ENCODE results near the gene RNU7-1. TPM values are rescaled to one million over a fixed set of nuclear protein-coding genes. Genes with fewer than 3 reads are reported as not detected.

Gene RNU7-1
- total and polyA plus RNA-seq, 10 of the 15 experiments (the other 5 are each of a cell fraction or from before 2014, with no cell fraction given), result not detected

DNA sequence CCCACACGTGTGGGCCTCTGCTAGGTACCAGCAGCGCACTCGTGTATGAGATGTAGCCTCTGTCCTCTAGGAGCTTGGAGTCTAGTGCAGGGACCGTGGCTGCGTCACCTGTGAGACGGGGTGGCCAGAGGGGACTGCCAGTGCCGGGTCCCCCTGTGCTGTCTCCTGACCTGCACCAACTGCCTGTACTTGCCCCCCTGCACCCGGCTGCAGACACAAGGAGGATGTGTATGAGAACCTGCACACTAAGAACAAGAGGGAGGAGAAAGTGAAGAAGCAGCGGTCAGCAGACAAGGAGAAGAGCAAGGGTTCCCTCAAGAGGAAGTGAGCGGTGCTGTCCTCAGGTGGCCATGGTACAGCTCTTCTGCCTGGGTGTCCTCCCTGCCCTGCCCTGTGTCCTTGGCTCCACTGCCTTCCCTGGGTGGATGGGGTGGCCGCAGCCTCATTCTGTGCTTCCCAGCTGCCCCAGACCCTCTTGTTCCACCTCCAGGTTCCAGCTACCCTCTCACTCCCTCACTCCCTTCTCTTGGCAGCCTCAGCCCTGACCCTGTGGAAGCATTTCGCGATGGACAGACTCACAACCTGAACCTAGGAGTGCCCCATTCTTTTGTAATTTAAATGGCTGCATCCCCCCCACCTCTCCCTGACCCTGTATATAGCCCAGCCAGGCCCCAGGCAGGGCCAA lies 17.1 kb downstream of the RNU7-1 start:
- DNase-seq (ENCODE audit: low read depth, low spot score) (no peak), FAIRE-seq (peak; percentile 98), ATAC-seq (peak; percentile 34)
- in situ Hi-C loops (cut with MboI) (loop anchor here (5.0 to 25.0 kb wide), 2 partner anchors 152 to 1677 kb away; no protein-coding TSS in a partner anchor), intact Hi-C loops (cut with micrococcal nuclease; ENCODE audit: unreplicated experiment) (loop anchor here (1.0 to 5.0 kb wide), 4 partner anchors 7 to 152 kb away; partner anchors contain the start of gene C12orf57)
- Histone ChIP-seq H3K4me3 (peak overlapping the region; percentile 95), H3K4me1 (ENCODE audit: control insufficient read depth, insufficient read depth, low read length) (peaks cover 76% of the 10 kb centered on the region), H3K9ac (ENCODE audit: control insufficient read depth, insufficient read depth, low read length) (peak overlapping the region; percentile 91), H3K79me2 (ENCODE audit: control insufficient read depth, insufficient read depth, low read length) (peaks cover 55% of the 10 kb centered on the region), H2AFZ (ENCODE audit: control insufficient read depth, low read depth, low read length) (no peak overlapping the region), H3K27ac (ENCODE audit: control insufficient read depth, insufficient read depth) (peak overlapping the region; percentile 99), H3K4me2 (ENCODE audit: control insufficient read depth, insufficient read depth) (peak overlapping the region; percentile 99), H3K27me3 (replicated peaks in 1 of 2; ENCODE audit: control insufficient read depth in 2 of 2, insufficient read depth in 2 of 2, low read length in 1 of 2) (no peaks in the 10 kb centered on the region), H4K20me1 (ENCODE audit: control insufficient read depth, insufficient read depth) (no peaks in the 10 kb centered on the region), H3K36me3 (ENCODE audit: control insufficient read depth in 2 of 2, insufficient read depth in 2 of 2, low read length in 1 of 2) (peaks cover 19 to 35% of the 10 kb centered on the region in 2 experiments), H3K9me3 (replicated peaks; ENCODE audit: control insufficient read depth, insufficient read depth, low read length) (no peaks in the 10 kb centered on the region)
- 20% methylated on average over 13 of the region's 13 CpGs for WGBS (ENCODE audit: insufficient coverage, insufficient replicate concordance, low lambda C conversion rate, missing lambda C conversion rate)
- ChIA-PET CTCF (interaction anchor here (0.9 to 13.2 kb wide), 9 partner anchors 8 to 153 kb away, joined by 4 to 645 read pairs (median 5); partner anchors contain the start of genes C12orf57, LPCAT3, PTPN6 and RNU7-1), RAD21 (ENCODE audit: unreplicated experiment) (interaction anchor here (1.1 to 13.5 kb wide), 8 partner anchors 9 to 151 kb away, joined by 3 to 426 read pairs (median 5); partner anchors contain the start of genes C12orf57, PTPN6, RNU7-1 and SPSB2), POLR2A (interaction anchor here (1.0 to 13.5 kb wide), 7 partner anchors 8 to 148 kb away, joined by 3 to 524 read pairs (median 5); partner anchors contain the start of genes C12orf57, C1RL, LPCAT3 and PTPN6), SMC1A (ENCODE audit: uncharacterized antibody, unreplicated experiment) (interaction anchor here (0.9 to 13.2 kb wide), 6 partner anchors 13 to 152 kb away, joined by 3 to 395 read pairs (median 4); partner anchors contain the start of genes C12orf57, CDCA3, PTPN6 and RNU7-1)
- BruUV-seq (replicated peaks), result no TSS peak
- TF ChIP-seq RBBP5 (conservative IDR thresholded peaks at IDR 0.05) (no peak), HCFC1 (IDR thresholded peaks at IDR 0.05; ENCODE audit: low read length) (no peak), SREBF2 (IDR thresholded peaks at IDR 0.05; ENCODE audit: low read length) (no peak), RFX5 (IDR thresholded peaks at IDR 0.05; ENCODE audit: low read depth, low read length) (no peak), BRCA1 (IDR thresholded peaks at IDR 0.05; ENCODE audit: low read depth, low read length) (no peak), NFYB (IDR thresholded peaks at IDR 0.05; ENCODE audit: insufficient read depth, low read depth, low read length) (no peak), RCOR1 (conservative IDR thresholded peaks at IDR 0.05; ENCODE audit: low read depth, low read length) (no peak), RUNX3 (IDR thresholded peaks at IDR 0.05; ENCODE audit: low read length) (no peak), HDAC2 (IDR thresholded peaks at IDR 0.05) (no peak), POLR2AphosphoS2 (IDR thresholded peaks at IDR 0.05; ENCODE audit: low read depth, low read length) (no peak; the same call in 1 of the 2 replicates), LARP7 (IDR thresholded peaks at IDR 0.05) (no peak; the same call in 1 of the 2 replicates), TBL1XR1 (IDR thresholded peaks at IDR 0.05; ENCODE audit: low read depth, low read length) (0 out of 2 replicates have a peak, but pooled peaks have one; percentile 22), BCL11A (IDR thresholded peaks at IDR 0.05; ENCODE audit: low read depth, low read length) (no peak), SMC3 (IDR thresholded peaks at IDR 0.05; ENCODE audit: borderline replicate concordance, low read length) (peak; percentile 64), KDM1A (IDR thresholded peaks at IDR 0.05; ENCODE audit: borderline replicate concordance) (no peak), NR2C1 (IDR thresholded peaks at IDR 0.05) (no peak), MYC (IDR thresholded peaks at IDR 0.05; ENCODE audit: insufficient read depth, insufficient read length, insufficient replicate concordance, low read length, severe bottlenecking) (no peak), FOS (IDR thresholded peaks at IDR 0.05; ENCODE audit: borderline replicate concordance, extremely low read depth, insufficient read length) (no peak), CHD1 (IDR thresholded peaks at IDR 0.05; ENCODE audit: low read depth, low read length) (no peak), BMI1 (IDR thresholded peaks at IDR 0.05; ENCODE audit: borderline replicate concordance) (no peak), ZSCAN29 (IDR thresholded peaks at IDR 0.05) (no peak)
- TF ChIP-seq, protein P1, sequence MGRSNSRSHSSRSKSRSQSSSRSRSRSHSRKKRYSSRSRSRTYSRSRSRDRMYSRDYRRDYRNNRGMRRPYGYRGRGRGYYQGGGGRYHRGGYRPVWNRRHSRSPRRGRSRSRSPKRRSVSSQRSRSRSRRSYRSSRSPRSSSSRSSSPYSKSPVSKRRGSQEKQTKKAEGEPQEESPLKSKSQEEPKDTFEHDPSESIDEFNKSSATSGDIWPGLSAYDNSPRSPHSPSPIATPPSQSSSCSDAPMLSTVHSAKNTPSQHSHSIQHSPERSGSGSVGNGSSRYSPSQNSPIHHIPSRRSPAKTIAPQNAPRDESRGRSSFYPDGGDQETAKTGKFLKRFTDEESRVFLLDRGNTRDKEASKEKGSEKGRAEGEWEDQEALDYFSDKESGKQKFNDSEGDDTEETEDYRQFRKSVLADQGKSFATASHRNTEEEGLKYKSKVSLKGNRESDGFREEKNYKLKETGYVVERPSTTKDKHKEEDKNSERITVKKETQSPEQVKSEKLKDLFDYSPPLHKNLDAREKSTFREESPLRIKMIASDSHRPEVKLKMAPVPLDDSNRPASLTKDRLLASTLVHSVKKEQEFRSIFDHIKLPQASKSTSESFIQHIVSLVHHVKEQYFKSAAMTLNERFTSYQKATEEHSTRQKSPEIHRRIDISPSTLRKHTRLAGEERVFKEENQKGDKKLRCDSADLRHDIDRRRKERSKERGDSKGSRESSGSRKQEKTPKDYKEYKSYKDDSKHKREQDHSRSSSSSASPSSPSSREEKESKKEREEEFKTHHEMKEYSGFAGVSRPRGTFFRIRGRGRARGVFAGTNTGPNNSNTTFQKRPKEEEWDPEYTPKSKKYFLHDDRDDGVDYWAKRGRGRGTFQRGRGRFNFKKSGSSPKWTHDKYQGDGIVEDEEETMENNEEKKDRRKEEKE (IDR thresholded peaks at IDR 0.05), result no peak

Data from GM12878 (cell line).